Activated CD4-positive, CD25-positive, alpha-beta regulatory T cell (primary cell): ENCODE measurements around the gene EME2.

Experiments used
- DNase-seq, 4 experiments: peaks; one replicate each; lab custom pipeline; 2025; lab: John Stamatoyannopoulos, UW

Gene EME2

DNA sequence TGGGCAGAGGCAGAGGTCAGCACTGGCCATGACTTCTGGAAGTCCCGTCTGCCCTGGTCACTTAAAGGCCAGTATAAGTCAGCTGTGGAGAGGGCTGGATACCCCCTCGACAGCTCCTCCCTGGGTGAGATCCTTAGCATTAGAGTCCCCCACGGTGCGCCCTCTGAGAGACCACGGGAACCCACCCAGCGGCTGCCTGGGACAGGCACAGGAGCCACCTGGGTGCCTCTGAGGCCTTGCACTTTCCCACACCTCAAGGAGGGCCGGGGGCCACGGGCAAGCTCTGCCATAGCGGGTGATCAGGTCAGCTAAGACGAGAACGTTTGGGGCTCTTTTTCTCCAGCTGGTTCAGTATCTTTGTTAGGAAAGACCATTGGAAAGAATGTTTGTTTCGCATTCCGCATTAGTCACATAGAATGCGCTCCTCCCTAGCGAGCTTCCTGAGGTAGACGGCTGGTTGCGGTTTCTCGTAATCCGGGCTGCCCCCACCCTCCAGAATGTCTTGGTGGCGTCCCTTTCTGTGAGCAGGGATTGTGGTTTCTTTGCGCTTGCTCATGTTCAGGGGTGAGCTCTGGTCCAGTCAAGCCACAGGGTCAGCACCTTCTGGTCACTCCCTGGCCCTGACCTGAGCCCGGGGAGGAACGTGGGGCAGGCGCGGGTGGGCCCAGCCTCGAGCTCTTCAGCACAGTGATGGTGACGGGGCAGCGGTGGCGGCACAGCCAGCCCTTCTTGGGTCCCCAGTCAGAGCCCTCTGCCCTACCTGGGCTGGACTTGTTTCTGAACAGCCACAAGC is 26.5 kb upstream of the EME2 start:
- DNase-seq = no peak

GRCh38 chr16:1746693-1747195 is 25.9 kb upstream of the EME2 start:
- no peak for DNase-seq

DNA sequence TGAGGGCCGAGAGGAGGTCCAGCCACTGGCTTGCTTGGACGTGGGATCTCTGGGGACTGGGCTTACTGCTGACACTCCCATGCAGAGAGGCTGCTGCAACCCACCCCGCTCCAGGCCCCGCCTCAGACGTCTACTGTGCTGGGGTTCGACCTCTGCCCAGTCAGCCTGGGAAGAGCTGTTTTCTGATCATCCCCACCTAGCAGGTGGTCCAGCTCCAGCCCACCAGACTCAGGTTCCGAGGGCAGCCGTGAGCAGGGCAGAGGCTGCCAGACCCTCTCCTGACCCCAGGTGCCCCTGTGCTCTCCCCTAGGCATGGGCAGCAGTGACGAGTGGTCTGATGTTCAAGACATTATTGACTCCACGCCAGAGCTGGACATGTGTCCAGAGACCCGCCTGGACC is 24.7 kb upstream of the EME2 start:
- DNase-seq = no peak

DNA sequence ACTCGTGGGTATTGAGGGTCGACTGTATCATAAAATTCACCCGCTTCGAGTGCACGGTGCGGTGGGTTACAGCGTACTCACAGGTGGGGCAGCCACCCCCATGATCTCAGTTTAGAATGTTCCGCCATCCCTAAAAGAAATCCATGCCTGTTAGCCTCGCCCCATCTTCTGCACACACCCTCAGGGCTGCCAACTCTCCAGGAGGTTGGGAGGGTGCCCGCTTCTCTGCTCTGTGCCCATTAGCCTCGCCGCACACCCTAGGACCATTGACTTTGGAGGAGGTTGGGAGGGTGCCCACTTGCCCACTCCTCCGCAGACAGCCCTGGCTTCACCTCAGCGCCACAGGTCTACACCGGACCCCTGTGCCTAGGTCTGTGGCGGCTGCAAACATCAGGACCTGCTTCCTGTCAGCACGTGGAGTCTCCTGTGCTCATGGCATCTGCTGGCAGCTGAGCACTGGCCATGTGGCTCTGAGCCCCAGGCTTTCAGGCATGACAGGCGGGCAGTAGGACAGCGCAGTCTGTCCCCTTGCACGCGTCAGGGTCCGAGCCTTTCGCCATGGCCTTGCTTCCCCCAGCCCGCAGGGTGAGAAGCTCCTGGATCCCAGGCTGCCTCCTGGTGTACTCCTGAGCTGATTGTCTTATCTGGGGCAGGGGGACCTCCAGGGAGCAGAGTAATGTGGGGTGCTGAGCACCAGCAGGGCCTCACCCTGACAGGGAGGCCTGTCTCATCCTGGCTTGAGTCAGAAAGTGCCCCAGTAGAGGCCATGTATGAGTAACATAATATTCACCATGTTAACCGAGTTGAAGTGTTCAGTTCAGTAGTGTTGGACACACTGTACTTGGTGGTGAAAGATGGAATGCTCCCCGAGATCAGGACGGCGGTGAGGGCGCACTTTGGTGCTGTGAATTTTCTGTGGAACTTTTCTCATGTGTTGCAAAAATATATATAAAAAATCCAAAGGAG is 23.2 kb upstream of the EME2 start:
- DNase-seq = no peak

DNA sequence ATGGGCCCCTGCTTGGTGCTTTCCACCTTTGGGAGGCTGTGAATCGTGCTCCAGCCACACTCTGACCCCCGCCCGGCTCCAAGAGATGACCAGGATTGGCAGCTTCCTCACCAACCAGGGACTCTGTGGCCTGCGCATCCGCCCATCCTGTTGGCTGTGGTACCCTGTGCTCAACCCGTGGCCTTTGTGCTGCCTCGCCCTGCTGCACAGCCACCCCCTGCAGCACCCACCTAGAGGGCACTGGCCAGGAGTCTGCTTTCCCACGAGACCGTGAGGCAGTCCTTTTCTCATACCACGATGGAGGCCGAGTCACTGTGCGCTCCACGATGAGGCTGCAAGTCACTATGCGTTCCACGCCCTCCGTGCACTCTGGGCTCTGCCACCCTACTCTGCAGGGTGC is 20.7 kb upstream of the EME2 start:
- no peak for DNase-seq

GRCh38 chr16:1752853-1753252 is 19.8 kb upstream of the EME2 start:
- DNase-seq = no peak

DNA sequence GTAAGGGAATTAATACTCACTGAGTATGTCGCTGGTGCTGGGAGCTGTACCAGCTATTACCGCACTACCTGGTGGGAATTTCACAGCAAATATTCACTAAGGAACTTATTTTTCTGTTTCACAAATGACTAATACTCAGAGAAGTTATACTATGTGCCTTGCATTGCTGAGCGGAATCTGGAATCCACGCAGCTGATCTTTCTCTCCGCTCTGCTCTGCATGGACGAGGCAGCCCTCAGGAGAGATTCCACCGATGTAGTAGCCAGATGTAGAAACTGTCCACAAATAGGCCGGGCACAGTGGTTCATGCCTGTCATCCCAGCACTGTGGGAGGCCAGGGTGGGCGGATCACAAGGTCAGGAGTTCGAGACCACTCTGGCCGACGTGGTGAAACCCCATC is 18.4 kb upstream of the EME2 start:
- no peak for DNase-seq

DNA sequence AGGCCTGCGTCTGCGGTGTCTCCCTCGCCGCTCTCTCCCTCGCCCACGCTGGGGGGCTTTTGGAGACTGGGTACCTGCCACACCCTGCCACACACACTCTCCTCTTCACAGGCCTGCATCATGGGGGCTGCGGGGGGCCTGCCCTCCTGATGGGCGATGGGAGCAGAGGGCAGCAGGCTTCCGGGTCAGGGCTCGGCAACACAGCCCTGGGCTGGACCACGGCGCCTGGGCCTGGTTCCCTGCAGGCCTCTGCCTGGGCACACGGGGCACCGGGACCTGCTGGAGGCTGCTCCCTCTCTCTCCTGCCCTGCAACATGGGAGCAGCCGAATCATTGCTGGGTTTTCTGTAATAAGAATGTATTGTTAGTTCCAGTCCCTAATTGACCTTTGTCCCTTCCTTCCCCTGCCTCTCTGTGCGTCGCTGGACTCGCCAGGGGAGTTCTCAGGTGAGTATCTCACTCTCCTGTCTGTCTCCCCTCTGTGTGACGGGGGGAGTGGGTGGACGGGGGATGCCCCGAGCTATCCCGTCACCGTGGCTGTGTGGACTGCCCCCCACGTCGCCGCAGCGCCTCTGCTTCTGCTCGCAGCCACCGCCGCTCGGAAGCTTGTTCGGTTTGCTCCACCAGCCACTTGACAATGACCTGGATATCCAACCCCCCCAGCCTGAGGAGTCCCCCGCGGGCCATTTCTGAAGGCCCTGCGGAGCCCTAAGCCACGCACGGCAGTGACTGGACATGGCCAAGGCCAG is 14.7 kb upstream of the EME2 start:
- no peak for DNase-seq

DNA sequence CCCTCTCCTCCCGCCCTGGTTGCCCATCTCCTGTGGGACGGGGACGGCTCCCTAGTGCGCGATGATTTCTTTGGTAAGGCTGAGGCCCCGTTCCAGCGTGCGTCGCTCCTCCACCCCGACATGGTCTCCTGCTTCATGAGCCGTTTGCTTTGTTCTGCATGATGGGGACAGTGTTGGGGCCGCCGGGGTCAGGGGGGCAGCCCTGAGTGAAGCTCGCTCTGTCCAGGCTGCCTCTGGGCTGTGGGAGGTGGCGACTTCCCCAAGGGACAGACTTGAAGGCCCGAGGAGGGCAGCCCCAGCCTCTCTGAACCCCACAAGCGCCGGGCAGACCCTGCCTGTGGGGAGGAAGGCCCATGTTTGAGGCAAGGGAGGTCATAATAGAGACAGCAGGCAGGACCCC is 13.7 kb upstream of the EME2 start:
- DNase-seq = no peak

DNA sequence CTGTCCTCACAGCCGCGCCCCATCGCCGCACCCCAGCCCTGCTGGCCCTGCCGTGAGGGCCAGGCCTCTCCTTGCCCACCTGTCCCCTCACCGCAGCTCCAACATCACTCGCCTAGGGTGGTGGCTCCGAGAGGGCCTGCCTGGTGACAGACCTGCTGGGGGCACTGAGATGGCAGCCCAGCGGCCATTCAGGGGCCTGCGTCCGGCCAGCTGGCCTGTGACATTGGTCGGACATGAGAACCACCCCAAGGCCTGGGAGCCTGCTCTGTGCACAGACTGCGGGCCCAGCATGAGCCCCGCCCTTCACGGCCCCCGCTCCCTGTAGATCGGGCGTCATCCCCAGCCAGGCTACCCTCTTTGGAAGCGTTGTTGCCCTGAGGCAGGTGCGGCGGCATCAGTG is 13.1 kb upstream of the EME2 start:
- DNase-seq = no peak

GRCh38 chr16:1760911-1761310 is 11.7 kb upstream of the EME2 start:
- DNase-seq = no peak

GRCh38 chr16:1761751-1762150 is 10.9 kb upstream of the EME2 start:
- no peak for DNase-seq

GRCh38 chr16:1762196-1762878 is 10.3 kb upstream of the EME2 start:
- DNase-seq = no peak

DNA sequence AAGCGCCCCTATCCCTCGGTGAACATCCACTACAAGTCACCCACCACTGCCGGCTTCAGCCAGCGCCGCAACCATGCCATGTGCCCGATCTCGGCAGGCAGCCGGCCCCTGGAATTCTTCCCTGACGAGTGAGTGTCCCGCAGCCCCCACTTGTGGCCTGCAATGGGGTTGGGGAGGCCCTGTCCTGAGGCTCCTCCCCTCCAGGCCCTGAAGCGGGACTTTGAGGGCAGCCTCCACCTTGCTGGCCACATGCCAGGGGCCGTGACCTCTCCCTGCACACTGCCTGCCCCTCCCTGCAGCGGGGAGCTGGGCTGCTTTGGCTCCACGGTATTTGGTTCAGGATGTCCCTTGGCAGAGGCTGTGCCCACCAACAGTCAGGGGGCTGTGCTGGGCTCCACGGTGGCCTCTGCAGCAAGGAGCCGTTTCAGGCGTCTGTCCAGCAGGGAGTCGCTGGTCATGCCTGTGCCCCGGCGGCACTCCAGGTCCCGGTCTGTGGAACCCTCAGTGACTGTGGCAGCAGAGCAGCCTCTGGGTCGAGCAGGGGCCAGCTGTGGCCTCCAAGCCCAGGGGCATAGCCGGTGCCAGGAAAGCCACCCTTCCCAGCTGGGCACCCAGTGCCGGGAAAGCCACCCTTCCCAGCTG is 9.6 kb upstream of the EME2 start:
- no peak for DNase-seq

DNA sequence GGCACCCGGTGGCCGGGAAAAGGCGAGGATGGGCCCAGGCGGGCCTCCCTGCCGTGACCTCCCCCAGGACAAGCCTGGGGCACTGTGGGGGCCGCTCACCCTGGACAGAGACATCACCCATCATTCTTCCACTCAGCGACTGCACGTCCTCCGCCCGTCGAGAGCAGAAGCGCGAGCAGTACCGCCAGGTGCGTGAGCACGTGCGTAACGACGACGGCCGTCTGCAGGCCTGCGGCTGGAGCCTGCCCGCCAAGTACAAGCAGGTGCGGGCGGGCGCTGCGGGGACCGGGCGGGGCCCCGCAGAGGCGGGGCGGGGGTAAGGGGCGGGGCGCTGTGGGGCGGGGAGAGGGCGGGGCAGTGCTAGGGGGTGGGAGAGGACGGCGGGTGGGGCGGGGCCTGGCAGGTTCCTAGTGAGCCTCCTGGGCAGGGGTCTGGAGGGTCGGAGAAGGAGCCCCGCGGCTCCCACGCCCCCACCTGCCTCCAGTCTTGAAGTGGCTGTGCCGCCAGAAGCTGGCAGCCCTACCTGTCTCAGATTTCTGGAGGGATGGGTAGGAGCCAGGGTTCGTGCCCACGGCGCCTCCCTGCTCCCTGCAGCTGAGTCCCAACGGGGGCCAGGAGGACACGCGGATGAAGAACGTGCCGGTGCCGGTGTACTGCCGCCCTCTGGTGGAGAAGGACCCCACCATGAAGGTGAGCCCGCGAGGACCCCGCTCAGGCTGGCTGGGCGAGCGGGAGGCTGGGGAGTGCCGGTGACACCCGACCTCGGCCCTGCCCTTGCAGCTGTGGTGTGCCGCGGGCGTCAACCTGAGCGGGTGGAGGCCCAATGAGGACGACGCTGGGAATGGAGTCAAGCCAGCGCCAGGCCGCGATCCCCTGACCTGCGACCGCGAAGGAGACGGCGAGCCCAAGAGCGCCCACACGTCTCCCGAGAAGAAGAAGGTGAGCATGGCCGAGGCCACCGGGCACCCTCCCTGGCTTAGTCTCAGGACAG is 8.8 kb upstream of the EME2 start:
- DNase-seq = no peak

- DNase-seq = no peak
Observed at GRCh38 chr16:1764971-1765370, 7.6 kb upstream of the EME2 start.

DNA sequence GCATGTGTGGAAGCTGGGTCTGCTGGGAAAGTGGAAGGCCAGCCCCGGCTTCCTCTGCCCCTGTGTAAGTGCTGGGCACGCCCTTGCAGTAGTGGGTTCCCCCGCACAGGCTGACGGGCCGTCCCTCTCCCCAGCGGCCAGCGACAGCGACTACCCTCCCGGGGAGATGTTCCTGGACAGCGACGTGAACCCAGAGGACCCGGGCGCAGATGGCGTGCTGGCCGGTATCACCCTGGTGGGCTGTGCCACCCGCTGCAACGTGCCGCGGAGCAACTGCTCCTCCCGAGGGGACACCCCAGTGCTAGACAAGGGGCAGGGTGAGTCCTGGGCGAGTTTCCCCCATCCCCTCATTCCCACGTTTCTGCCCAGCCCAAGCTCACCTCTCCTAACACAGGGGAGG is 6.8 kb upstream of the EME2 start:
- DNase-seq = no peak

GRCh38 chr16:1766231-1766630 is 6.4 kb upstream of the EME2 start:
- DNase-seq = no peak

DNA sequence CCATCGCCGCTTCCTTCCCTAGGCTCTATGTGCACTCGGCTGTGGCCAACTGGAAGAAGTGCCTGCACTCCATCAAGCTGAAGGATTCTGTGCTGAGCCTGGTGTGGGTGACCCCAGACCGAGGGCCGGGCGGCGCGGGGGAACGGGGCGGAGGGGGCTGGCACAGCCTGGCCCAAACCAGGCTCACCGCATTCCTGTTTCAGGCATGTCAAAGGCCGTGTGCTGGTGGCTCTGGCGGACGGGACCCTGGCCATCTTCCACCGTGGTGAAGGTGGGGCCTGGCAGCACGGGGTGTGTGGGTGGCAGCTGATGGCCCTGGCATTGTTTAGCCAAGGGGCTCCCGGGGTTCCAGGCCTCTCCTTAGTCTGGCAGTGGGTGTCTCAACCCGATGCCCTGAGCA is 5.9 kb upstream of the EME2 start:
- DNase-seq = no peak
